Aorta (tissue), 5 donors: ENCODE data around the gene VASH1. TPM values are rescaled to one million over a fixed set of nuclear protein-coding genes. Genes with fewer than 3 reads are reported as not detected.
A peak's percentile ranks its signal among the peaks of the same experiment; 100 is the strongest.
"Not testable (repeated sequence)": the region's sequence is repeated elsewhere in the genome, so short reads cannot be mapped to it uniquely, and the experiment has no call there.

ENCODE experiments used
- ATAC-seq: fragments of 200-7000 bp; cut with Tn5 transposase; one replicate; pipeline ENCODE4 v1.9.1; 2022; ENCODE audit warnings: moderate library complexity; ENCODE audit not compliant: low FRiP score
- DNase-seq, 2 donors: peaks; one replicate each; pipeline ENCODE4 v3.0.0-alpha.2; 2020
- H3K27ac ChIP-seq, 2 donors: one replicate each; pipeline ENCODE4 v1.5.1; 2013; ENCODE audit warnings: low read length in 2 of 2, mild to moderate bottlenecking in 2 of 2, moderate library complexity in 2 of 2, control low read depth in 1 of 2, inconsistent platforms in 1 of 2, low read depth in 1 of 2
- H3K27me3 ChIP-seq, 2 donors: one replicate each; pipeline ENCODE4 v1.6.1; 2013; ENCODE audit warnings: control low read depth in 1 of 2, low read length in 1 of 2, mild to moderate bottlenecking in 1 of 2, moderate library complexity in 1 of 2; ENCODE audit not compliant: insufficient read depth in 2 of 2, control insufficient read depth in 1 of 2
- H3K36me3 ChIP-seq, 2 donors: one replicate each; pipeline ENCODE4 v1.6.1; 2013; ENCODE audit warnings: control low read depth in 1 of 2, low read length in 1 of 2, mild to moderate bottlenecking in 1 of 2; ENCODE audit not compliant: insufficient read depth in 2 of 2, control insufficient read depth in 1 of 2
- H3K4me1 ChIP-seq, 2 donors: one replicate each; pipeline ENCODE4 v1.6.1; 2013; ENCODE audit warnings: low read length in 2 of 2, control low read depth in 1 of 2, mild to moderate bottlenecking in 1 of 2, moderate library complexity in 1 of 2; ENCODE audit not compliant: insufficient read depth in 2 of 2, control insufficient read depth in 1 of 2
- H3K4me3 ChIP-seq, 2 donors: one replicate each; pipeline ENCODE4 v1.5.1; 2013; ENCODE audit warnings: low read length in 2 of 2, control low read depth in 1 of 2, mild to moderate bottlenecking in 1 of 2
- H3K9me3 ChIP-seq: one replicate; pipeline ENCODE4 v1.6.1; 2013; ENCODE audit warnings: mild to moderate bottlenecking, low read length; ENCODE audit not compliant: control insufficient read depth
- WGBS, 2 donors: extraction: QIAGEN DNeasy Blood & Tissue Kit; methylation state at CpG; one replicate each; pipeline ENCODE4 v1.1.7; 2013; 5-methylcytosine and 5-hydroxymethylcytosine counted together
- intact Hi-C, 2 donors: fragments of 100-400 bp; cut with DNase I; formaldehyde crosslinking; loops; one replicate each; pipeline versions ENCODE4 v1.14.2 to v1.15.0; 2022
- polyA plus RNA-seq, 2 donors: library from polyadenylated mRNA; stranded (reverse); fragments of 200-250 nt; gene quantifications; one replicate each; pipeline ENCODE4 v1.2.3, GENCODE V29; 2013
- total RNA-seq, 2 donors: library from RNA; stranded (reverse); fragmentation: NEBNext Ultra II Directional; extraction: Animal tissue kit (Norgen Biotek cat#: 25700); gene quantifications; one replicate each; pipeline ENCODE4 v1.2.1, GENCODE V29; 2021
- donor health status: healthy with polysubstance abuse.
- donor health status: Bipolar disorder and iron deficiency.
- donor health status: DM: no; HTN: no; CAD: no.
- donor health status: DM: no; HTN: no; CAD: no.
- donor health status: DM: yes; HTN: yes; CAD: no.

VASH1 gene
- total and polyA plus RNA-seq, 4 donors, result 13.6 to 42.7 (median 21.5) TPM

DNA sequence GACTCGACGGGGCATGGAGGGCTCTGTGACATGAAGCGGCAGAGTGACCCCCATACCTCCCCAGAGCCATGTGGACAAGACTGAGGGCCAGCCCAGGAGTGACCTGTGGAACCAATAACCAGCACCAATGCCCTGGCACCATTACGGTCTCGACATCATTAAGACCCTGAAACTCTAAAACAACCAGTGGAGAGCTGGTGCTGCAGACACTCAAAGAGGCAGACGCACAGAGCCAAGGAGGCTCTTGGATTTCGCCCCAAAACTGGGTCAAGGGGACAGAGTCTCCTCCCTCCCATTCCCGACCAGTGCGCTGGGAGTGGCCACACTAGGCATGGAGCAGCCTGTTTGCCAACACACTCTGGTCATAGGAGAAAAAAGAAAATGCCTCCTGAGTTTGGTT, 41.6 kb upstream of the VASH1 start:
- no peak overlapping the region for H3K27ac ChIP-seq
- H3K36me3 ChIP-seq, result no peaks in the 10 kb centered on the region
- intact Hi-C loops, result no loop called here
- no peaks in the 10 kb centered on the region for H3K27me3 ChIP-seq
- H3K4me3 ChIP-seq, result no peak overlapping the region
- 88 to 95% methylated on average over 9 of the region's 9 CpGs for WGBS, 2 donors
- no peak for DNase-seq
- no peaks in the 10 kb centered on the region for H3K4me1 ChIP-seq
- no peaks in the 10 kb centered on the region for H3K9me3 ChIP-seq
- peak; percentile 51 for ATAC-seq

DNA sequence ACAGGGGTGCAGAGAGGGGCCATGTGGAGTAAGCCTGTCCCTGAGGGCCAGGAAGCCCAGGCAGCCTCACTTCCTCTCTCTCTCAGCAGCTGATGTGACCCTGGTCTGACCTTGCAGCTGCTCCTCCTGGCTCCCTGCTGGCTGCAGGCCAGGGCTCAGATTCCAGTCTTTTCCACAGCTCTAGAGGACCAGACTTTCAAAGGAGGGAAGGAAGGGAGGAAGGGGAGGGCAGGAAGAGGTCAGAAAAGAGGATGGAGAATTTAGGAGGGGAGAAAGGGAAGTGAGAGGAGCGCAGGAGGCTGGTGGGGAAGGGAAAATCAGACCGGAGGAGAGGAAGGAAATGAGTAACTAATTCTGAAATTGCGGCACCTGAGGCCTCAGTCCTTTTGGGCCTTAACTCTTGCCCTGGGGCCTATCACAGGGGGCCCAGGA, 40.9 kb upstream of the VASH1 start:
- H3K36me3 ChIP-seq, result no peaks in the 10 kb centered on the region
- WGBS, 2 donors, result 66 to 73% methylated on average over 3 of the region's 3 CpGs
- no peak overlapping the region for H3K27ac ChIP-seq
- ATAC-seq (peak; percentile 76), DNase-seq (peak in 1 of 2 donors; percentile 85)
- no peak overlapping the region for H3K4me3 ChIP-seq
- no peaks in the 10 kb centered on the region for H3K4me1 ChIP-seq
- peaks cover 0 to 1% of the 10 kb centered on the region in 2 donors for H3K27me3 ChIP-seq
- no peaks in the 10 kb centered on the region for H3K9me3 ChIP-seq
- intact Hi-C loops, result no loop called here

- H3K27ac ChIP-seq, ATAC-seq, H3K27me3 ChIP-seq, intact Hi-C loops, H3K9me3 ChIP-seq, H3K4me3 ChIP-seq, H3K4me1 ChIP-seq, DNase-seq, H3K36me3 ChIP-seq: not testable (repeated sequence)
- 94 to 96% methylated on average over 11 of the region's 11 CpGs for WGBS, 2 donors
Observed at GRCh38 chr14:76721506-76721905, 39.8 kb upstream of the VASH1 start.

GRCh38 chr14:76724651-76725550, 36.4 kb upstream of the VASH1 start:
- Histone ChIP-seq H3K27ac (no peak overlapping the region), H3K27me3 (peaks cover 0 to 1% of the 10 kb centered on the region in 2 donors), H3K4me1 (no peaks in the 10 kb centered on the region), H3K9me3 (no peaks in the 10 kb centered on the region), H3K36me3 (no peaks in the 10 kb centered on the region), H3K4me3 (no peak overlapping the region)
- no peak for DNase-seq
- ATAC-seq, result no peak
- intact Hi-C loops, result no loop called here
- WGBS, 2 donors, result 66 to 69% methylated on average over 8 of the region's 8 CpGs

- H3K27me3 ChIP-seq, result peaks cover 0 to 1% of the 10 kb centered on the region in 2 donors
- ATAC-seq (no peak), DNase-seq (no peak)
- no peak overlapping the region for H3K27ac ChIP-seq
- intact Hi-C loops, result no loop called here
- 53 to 57% methylated on average over 11 of the region's 11 CpGs for WGBS, 2 donors
- no peak overlapping the region for H3K4me3 ChIP-seq
- no peaks in the 10 kb centered on the region for H3K4me1 ChIP-seq
- no peaks in the 10 kb centered on the region for H3K36me3 ChIP-seq
- no peaks in the 10 kb centered on the region for H3K9me3 ChIP-seq
Observed at GRCh38 chr14:76726551-76726970, 34.7 kb upstream of the VASH1 start.

- H3K9me3 ChIP-seq, result no peaks in the 10 kb centered on the region
- DNase-seq (no peak), ATAC-seq (no peak)
- H3K27me3 ChIP-seq, result peaks cover 0 to 1% of the 10 kb centered on the region in 2 donors
- H3K36me3 ChIP-seq, result no peaks in the 10 kb centered on the region
- intact Hi-C loops, result no loop called here
- no peaks in the 10 kb centered on the region for H3K4me1 ChIP-seq
- 66 to 71% methylated on average over 4 of the region's 4 CpGs for WGBS, 2 donors
- no peak overlapping the region for H3K4me3 ChIP-seq
- no peak overlapping the region for H3K27ac ChIP-seq
Observed at GRCh38 chr14:76727384-76727783, 33.9 kb upstream of the VASH1 start.

GRCh38 chr14:76727901-76728300, 33.4 kb upstream of the VASH1 start:
- no peak overlapping the region for H3K27ac ChIP-seq
- ATAC-seq, result no peak

DNA sequence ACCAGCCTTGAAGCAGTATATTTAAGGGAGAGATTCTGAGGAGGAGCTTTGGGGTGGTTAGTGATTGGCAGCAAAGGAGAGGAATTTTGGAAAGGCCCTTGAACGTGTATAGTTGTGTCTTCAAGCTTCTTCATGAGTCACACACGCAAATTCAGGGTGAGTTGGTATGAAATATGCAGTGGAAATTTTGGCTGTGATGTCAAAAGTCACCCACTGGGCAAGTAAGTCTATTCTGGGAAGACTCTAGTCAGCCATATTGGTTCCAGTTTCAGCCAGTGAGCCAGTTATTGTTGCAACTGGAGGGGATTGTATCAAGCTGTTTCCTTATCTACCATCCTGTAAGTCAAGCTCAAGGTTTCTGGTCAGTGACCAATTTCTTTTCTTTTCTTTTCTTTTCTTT, 32.0 kb upstream of the VASH1 start:
- Histone ChIP-seq H3K4me3 (no peak overlapping the region), H3K27ac (no peak overlapping the region), H3K9me3 (no peaks in the 10 kb centered on the region), H3K27me3 (peaks cover 0 to 1% of the 10 kb centered on the region in 2 donors), H3K36me3 (no peaks in the 10 kb centered on the region), H3K4me1 (no peaks in the 10 kb centered on the region)
- intact Hi-C loops, result no loop called here
- no peak for ATAC-seq
- WGBS, 2 donors, result 69 to 82% methylated on average over 2 of the region's 2 CpGs
- DNase-seq, result no peak

More at GRCh38 chr14:76727901-76728300, 33.4 kb upstream of the VASH1 start:
- intact Hi-C loops, result no loop called here
- H3K9me3 ChIP-seq, result no peaks in the 10 kb centered on the region
- H3K27me3 ChIP-seq, result peaks cover 0 to 1% of the 10 kb centered on the region in 2 donors
- WGBS, 2 donors, result 72 to 73% methylated on average over 1 of the region's 1 CpG
- no peaks in the 10 kb centered on the region for H3K36me3 ChIP-seq
- no peak for DNase-seq
- no peaks in the 10 kb centered on the region for H3K4me1 ChIP-seq
- H3K4me3 ChIP-seq, result no peak overlapping the region

DNA sequence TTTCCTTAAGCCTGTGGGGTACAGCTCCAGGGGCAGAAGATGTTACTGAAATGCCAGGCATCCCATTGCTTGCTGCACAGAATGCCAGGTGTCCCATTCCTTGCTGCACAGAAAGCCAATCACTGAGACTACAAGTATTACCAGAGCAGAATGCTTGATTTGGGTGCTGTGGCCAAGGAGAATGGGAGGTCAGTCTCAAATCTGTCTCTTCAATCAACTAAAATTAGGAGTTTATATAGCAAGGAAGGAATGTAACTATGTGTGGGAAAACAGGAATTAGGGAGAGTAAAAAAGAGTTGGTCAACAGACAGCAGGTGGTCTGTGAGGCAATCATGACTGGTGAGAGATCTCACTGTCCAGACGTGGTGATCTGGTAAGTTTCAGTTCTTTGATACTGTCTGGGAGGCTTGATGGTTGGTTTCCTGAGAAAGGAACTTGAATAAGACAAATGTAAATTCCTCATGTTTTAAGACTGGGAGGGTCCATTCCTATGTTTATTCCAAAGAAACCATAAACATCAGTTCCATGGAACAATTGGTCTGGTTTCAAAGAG, 31.2 kb upstream of the VASH1 start:
- no peak for DNase-seq
- intact Hi-C loops, result no loop called here
- peaks cover 0 to 1% of the 10 kb centered on the region in 2 donors for H3K27me3 ChIP-seq
- H3K4me3 ChIP-seq, result no peak overlapping the region
- no peak for ATAC-seq
- no peaks in the 10 kb centered on the region for H3K4me1 ChIP-seq
- no peaks in the 10 kb centered on the region for H3K9me3 ChIP-seq
- no peaks in the 10 kb centered on the region for H3K36me3 ChIP-seq
- no peak overlapping the region for H3K27ac ChIP-seq
- WGBS, 2 donors, result 46 to 57% methylated on average over 1 of the region's 1 CpG
